ENCODE measurements around the gene SMOC1.
"Not testable (repeated sequence)": the region's sequence is repeated elsewhere in the genome, so short reads cannot be mapped to it uniquely, and the experiment has no call there.

SMOC1 gene

GRCh38 chr14:69903046-69903445 is 23.8 kb downstream of the SMOC1 start:
- DNase-seq: not testable (repeated sequence)

GRCh38 chr14:69904246-69904645 is 25.0 kb downstream of the SMOC1 start:
- DNase-seq: no peak

GRCh38 chr14:69906201-69906600 is 27.0 kb downstream of the SMOC1 start:
- no peak for DNase-seq

- no peak for DNase-seq
Observed at GRCh38 chr14:69909826-69910550, 30.8 kb downstream of the SMOC1 start.

GRCh38 chr14:69910871-69911270 is 31.7 kb downstream of the SMOC1 start:
- DNase-seq: no peak

- no peak for DNase-seq
Observed at GRCh38 chr14:69913686-69914085, 34.5 kb downstream of the SMOC1 start.

- DNase-seq: no peak
Observed at GRCh38 chr14:69916396-69916795, 37.2 kb downstream of the SMOC1 start.

GRCh38 chr14:69917287-69917686 is 38.1 kb downstream of the SMOC1 start:
- DNase-seq: no peak

- no peak for DNase-seq
Observed at GRCh38 chr14:69919815-69920214, 40.6 kb downstream of the SMOC1 start.

- DNase-seq: no peak
Observed at GRCh38 chr14:69921052-69921451, 41.8 kb downstream of the SMOC1 start.

GRCh38 chr14:69922198-69922597 is 43.0 kb downstream of the SMOC1 start:
- no peak for DNase-seq

GRCh38 chr14:69924201-69924600 is 45.0 kb downstream of the SMOC1 start:
- no peak for DNase-seq

- DNase-seq: no peak
Observed at GRCh38 chr14:69928111-69928523, 48.9 kb downstream of the SMOC1 start.

GRCh38 chr14:69930780-69931379 is 51.7 kb downstream of the SMOC1 start:
- no peak for DNase-seq

GRCh38 chr14:69931960-69932359 is 52.7 kb downstream of the SMOC1 start:
- DNase-seq: no peak

GRCh38 chr14:69932391-69932790 is 53.2 kb downstream of the SMOC1 start:
- no peak for DNase-seq

- no peak for DNase-seq
Observed at GRCh38 chr14:69933623-69934275, 54.5 kb downstream of the SMOC1 start.

GRCh38 chr14:69937367-69938081 is 58.3 kb downstream of the SMOC1 start:
- no peak for DNase-seq

- no peak for DNase-seq
Observed at GRCh38 chr14:69938751-69939150, 59.5 kb downstream of the SMOC1 start.

GRCh38 chr14:69941768-69942742 is 62.8 kb downstream of the SMOC1 start:
- no peak for DNase-seq

GRCh38 chr14:69943084-69943780 is 64.0 kb downstream of the SMOC1 start:
- DNase-seq: no peak

GRCh38 chr14:69945347-69945746 is 66.1 kb downstream of the SMOC1 start:
- DNase-seq: no peak

All from bone marrow (tissue), 2 donors.